ENCODE results near the gene FXR2.

DNA sequence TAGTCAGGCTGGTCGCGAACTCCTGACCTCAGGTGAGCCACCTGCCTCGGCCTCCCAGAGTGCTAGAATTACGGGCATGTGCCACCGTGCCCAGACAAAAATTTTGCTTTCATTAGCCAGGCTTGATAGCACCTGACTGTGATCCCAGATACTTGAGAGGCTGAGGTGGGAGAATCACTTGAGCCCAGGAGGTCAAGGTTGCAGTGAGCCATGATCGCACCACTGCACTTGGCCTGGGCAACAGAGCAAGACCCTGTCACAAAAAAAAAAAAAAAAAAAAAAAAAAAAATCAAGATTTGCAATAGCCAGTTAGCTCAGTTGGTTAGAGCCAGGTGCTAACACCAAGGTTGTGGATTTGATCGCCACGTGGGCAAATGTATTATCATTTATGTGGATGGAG is 6.1 kb upstream of the FXR2 start:
- TF ChIP-seq, protein P1, sequence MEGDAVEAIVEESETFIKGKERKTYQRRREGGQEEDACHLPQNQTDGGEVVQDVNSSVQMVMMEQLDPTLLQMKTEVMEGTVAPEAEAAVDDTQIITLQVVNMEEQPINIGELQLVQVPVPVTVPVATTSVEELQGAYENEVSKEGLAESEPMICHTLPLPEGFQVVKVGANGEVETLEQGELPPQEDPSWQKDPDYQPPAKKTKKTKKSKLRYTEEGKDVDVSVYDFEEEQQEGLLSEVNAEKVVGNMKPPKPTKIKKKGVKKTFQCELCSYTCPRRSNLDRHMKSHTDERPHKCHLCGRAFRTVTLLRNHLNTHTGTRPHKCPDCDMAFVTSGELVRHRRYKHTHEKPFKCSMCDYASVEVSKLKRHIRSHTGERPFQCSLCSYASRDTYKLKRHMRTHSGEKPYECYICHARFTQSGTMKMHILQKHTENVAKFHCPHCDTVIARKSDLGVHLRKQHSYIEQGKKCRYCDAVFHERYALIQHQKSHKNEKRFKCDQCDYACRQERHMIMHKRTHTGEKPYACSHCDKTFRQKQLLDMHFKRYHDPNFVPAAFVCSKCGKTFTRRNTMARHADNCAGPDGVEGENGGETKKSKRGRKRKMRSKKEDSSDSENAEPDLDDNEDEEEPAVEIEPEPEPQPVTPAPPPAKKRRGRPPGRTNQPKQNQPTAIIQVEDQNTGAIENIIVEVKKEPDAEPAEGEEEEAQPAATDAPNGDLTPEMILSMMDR (IDR thresholded peaks at IDR 0.05; ENCODE audit: low read depth, low read length, missing input control): no peak
- TF ChIP-seq, protein P2, sequence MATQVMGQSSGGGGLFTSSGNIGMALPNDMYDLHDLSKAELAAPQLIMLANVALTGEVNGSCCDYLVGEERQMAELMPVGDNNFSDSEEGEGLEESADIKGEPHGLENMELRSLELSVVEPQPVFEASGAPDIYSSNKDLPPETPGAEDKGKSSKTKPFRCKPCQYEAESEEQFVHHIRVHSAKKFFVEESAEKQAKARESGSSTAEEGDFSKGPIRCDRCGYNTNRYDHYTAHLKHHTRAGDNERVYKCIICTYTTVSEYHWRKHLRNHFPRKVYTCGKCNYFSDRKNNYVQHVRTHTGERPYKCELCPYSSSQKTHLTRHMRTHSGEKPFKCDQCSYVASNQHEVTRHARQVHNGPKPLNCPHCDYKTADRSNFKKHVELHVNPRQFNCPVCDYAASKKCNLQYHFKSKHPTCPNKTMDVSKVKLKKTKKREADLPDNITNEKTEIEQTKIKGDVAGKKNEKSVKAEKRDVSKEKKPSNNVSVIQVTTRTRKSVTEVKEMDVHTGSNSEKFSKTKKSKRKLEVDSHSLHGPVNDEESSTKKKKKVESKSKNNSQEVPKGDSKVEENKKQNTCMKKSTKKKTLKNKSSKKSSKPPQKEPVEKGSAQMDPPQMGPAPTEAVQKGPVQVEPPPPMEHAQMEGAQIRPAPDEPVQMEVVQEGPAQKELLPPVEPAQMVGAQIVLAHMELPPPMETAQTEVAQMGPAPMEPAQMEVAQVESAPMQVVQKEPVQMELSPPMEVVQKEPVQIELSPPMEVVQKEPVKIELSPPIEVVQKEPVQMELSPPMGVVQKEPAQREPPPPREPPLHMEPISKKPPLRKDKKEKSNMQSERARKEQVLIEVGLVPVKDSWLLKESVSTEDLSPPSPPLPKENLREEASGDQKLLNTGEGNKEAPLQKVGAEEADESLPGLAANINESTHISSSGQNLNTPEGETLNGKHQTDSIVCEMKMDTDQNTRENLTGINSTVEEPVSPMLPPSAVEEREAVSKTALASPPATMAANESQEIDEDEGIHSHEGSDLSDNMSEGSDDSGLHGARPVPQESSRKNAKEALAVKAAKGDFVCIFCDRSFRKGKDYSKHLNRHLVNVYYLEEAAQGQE (IDR thresholded peaks at IDR 0.05): no peak
- TF ChIP-seq YY1 (IDR thresholded peaks at IDR 0.05) (no peak), SP1 (IDR thresholded peaks at IDR 0.05) (no peak), TAF1 (conservative IDR thresholded peaks at IDR 0.05) (no peak), EGR1 (IDR thresholded peaks at IDR 0.05; ENCODE audit: low read depth in 2 of 2) (no peak), JUND (IDR thresholded peaks at IDR 0.05) (no peak), RAD21 (IDR thresholded peaks at IDR 0.05) (no peak), RXRA (IDR thresholded peaks at IDR 0.05) (no peak)
- TF ChIP-seq, protein P3, sequence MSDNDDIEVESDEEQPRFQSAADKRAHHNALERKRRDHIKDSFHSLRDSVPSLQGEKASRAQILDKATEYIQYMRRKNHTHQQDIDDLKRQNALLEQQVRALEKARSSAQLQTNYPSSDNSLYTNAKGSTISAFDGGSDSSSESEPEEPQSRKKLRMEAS (IDR thresholded peaks at IDR 0.05): no peak

Data from liver (tissue), 3 donors.